Esophagus squamous epithelium (tissue), 4 donors: ENCODE results near the gene GRAMD4.

Experiments used
- POLR2A ChIP-seq, 4 donors: fragments of 450-650 bp; IDR thresholded peaks; one replicate each; pipeline ENCODE4 v1.6.1; 2017; ENCODE audit warnings: antibody characterized with exemption in 4 of 4, mild to moderate bottlenecking in 4 of 4, moderate library complexity in 3 of 4
- TF ChIP-seq, protein P1 (sequence below), 6 experiments: fragments of 450-650 bp in 4 of 6; fragments of 200-600 bp in 2 of 6; sonication (generic) in 2 of 6; IDR thresholded peaks; one replicate each; pipeline ENCODE4 v1.5.1; 2016 to 2019; ENCODE audit warnings: antibody characterized with exemption in 6 of 6, mild to moderate bottlenecking in 4 of 6, moderate library complexity in 4 of 6

DNA sequence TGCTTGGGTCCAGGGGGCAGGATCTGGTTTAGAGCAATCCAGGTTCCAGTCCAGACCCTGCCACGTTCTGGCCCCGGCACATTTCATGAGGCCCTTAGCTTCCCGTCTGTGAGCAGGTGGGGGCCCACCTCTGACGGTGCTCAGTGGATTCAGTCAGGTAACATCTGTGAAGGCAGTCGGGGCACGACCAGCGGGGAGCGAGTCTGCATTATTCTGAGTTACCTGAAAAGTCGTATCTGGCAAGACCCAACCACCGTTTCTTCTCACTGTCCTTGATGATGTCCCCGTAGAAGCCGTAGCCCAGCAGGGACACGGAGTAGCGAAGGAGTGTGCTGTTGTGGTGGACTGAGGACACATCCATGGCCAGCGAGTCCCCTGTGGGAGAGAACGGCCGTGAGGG is 78.9 kb downstream of the GRAMD4 start:
- TF ChIP-seq, protein P1, sequence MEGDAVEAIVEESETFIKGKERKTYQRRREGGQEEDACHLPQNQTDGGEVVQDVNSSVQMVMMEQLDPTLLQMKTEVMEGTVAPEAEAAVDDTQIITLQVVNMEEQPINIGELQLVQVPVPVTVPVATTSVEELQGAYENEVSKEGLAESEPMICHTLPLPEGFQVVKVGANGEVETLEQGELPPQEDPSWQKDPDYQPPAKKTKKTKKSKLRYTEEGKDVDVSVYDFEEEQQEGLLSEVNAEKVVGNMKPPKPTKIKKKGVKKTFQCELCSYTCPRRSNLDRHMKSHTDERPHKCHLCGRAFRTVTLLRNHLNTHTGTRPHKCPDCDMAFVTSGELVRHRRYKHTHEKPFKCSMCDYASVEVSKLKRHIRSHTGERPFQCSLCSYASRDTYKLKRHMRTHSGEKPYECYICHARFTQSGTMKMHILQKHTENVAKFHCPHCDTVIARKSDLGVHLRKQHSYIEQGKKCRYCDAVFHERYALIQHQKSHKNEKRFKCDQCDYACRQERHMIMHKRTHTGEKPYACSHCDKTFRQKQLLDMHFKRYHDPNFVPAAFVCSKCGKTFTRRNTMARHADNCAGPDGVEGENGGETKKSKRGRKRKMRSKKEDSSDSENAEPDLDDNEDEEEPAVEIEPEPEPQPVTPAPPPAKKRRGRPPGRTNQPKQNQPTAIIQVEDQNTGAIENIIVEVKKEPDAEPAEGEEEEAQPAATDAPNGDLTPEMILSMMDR (IDR thresholded peaks at IDR 0.05) = no peak
- no peak for TF ChIP-seq POLR2A (IDR thresholded peaks at IDR 0.05)
